HG03439 (cell line): Measurements from ENCODE around the gene NPTN.

Experiments used
- ATAC-seq: cut with Tn5 transposase; IDR thresholded peaks from one replicate; pipeline ENCODE4 v1.9.1; 2021; ENCODE audit warnings: mild to moderate bottlenecking, moderate library complexity; ENCODE audit not compliant: unreplicated experiment

The NPTN gene

DNA sequence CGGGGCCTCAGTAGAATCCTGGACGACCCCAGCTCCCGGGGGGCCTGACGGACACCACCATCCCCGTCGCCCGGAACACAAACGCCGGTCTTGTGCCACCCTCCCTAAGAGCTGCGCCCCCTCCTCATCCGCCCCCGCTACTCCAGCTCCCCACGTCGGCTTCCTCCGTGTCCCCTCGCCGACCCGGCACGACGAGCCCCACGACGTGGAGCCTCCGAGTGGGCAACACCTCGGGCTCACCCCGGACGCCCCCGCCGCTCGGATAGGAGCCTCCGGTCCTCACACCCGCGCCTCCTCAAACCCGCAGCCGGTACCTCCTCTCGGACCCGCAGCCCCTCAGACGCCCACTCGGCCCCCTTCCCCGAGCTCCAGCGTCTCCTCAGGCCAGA, 525 bp downstream of the NPTN start:
- ATAC-seq, result peak; percentile 5

DNA sequence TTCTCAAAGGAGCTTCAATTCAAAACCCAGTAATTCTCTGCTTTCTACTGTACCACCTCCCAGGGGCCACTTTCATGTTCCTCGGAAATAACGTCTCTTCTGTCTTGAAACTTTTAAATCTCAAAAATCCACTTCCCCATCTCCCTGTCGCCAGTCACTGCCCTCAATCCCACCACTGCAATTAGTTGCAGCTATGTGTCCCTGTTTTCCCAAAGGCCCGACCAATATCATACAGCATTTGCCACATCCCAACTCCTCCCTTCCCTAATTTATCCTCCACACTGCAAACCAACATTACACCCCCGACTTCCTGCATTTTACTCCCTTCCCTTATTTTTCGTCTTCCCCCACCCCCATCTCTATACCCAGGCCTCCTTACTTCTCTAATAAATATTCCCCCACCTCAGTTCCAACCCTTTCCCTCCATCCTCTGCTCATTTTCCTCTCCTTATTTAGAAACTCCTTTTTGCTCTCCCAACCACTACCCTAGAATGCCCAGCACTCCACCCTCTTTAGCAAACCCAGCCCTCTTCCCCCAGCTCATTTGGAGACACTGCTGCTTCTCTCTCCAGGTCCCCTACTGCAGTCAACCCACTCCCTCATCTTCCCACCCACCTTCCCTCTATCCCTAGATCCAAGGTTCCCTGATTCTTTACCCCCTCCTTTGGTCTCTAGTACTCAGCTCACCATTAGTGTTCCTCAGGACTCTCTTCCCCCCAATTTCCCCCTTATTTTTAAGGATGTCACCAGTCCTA, 1.1 kb downstream of the NPTN start:
- no peak for ATAC-seq

DNA sequence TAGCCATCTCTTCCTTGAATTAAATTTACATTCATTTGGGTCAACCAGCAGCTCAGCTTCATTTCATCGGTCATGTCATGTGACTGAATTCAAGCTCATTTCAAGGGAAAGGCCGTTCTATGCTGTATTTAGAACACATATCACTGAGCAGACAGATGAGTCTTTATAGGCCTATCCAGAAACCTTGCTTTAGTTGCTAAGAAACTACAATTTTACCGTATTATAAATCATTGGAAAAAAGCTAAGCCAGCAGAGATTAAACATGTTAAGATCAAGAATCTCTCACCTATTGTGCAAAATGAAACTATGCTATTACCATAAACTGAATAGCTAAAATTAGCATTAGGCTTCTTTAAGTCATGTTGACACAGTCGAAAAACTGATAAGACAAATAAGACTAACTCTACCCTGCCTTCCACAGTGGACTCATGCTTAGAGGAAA, 2.2 kb downstream of the NPTN start:
- no peak for ATAC-seq

DNA sequence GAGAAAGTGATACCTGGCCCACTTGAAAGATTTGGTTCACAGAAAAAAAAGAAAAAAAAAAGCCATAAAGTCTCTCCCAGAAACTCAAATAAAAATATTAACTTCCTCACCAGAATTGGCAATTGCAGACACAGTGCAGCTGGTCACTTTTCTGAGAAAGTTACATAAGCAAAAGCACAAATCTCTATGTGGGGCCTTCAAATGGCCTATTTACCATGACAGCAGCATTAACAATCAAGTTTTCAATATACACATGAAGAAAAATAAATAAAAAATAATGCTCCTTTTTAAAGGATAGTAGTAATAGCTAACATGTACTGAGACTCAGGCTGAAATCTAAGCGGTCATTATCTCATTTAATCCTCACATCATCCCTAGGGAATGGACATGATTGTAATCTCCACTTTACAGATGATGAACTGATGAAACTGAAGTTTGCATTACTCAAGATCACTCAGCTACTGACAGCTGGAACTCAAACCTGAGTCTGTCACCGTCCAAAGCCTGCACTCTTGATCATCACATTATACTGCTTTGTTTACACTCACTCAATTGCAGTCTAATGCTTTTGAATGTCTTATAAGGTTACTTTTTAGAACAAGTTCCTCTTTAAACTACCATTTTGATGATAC, 3.3 kb downstream of the NPTN start:
- ATAC-seq, result no peak

DNA sequence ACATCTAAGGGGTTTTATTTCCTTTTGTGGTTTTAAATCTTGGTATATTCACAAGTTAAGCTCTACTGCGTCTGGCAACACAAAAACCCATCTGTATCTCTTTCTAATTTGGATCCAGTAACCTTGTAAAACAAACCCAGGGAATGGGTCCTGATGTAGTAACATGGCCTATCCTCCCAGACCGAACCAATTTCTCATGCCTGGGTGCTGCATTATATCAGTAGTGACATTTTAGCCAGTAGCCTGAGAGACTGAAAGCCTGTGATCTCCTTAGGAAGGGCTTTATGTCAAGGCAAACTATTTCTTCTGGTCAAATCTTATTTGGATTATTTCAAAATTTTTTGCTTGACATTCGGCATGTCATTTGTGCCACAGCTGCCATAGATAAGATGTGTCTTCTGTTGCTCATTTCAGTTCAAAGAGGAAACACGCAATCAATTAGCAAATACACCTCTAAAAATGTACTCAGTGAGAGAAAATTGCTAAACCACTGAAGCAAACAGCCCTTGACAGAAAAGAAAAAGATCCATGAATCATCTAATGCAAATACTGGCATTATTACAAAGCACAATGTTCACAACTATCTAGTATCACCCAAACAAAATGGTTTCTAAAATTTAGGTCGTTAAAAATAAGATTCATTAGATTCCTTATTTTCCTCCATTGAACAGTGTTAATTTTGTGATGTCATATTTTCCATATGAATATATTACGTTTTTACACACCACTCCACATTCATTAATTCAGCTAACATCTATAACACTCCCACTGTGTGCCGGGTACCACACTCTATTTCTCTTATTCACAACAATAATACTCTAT, 4.0 kb downstream of the NPTN start:
- ATAC-seq, result no peak

DNA sequence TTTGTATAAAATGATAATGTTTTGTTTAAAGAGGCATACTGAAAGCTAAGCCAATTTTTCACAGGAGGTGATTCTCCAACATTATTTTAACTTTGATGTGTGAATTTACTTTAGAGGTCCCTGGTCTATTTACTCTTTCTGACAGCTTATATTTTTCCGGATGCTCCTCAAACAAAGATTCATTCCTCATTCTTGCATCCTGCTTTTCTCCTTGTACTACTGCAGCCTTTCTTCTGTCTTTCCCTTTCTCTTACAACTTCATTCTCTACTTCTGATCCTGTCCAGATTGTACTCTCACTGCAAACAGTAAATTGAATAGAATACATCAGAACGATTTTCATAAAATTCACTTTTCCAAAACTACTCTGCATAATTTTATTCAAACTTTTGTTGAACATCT, 5.1 kb downstream of the NPTN start:
- ATAC-seq, result no peak

DNA sequence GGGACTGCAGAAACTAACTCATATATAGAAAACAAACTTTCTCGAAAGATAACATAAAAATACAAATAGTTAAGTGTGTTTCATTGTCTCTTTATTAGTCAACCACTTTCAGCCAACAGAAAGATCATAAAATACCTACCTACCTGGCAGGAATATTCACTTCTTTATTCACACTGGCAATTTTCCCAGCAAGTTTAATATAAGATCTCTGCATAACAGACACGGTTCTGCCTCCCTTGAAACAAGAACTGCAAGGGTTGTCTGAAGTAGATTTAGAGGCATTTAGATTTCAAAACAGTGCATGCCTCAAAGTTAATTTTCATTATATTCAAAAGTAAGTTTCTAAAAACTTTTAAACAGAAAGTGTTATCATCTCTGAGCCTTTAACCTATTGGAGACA, 7.1 kb downstream of the NPTN start:
- ATAC-seq, result no peak

DNA sequence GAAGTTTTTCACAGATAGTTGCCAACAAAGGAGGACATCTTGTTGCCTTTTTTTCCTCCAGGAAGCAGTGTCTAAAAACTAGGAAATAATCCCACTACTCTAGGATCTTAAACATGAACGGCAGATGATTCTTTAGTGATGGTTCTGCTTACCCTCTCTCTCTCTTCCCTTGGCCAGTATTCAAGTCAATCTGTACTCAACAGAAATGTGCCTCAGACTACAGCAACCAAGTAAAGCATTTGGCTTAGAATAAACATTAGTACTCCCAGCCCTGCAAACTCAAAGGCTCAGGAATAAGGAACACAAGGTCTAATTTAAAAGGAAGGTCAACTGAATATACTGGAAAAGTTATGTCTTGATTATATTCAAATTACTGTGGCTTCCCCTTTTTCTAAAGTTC, 8.7 kb downstream of the NPTN start:
- ATAC-seq, result no peak

DNA sequence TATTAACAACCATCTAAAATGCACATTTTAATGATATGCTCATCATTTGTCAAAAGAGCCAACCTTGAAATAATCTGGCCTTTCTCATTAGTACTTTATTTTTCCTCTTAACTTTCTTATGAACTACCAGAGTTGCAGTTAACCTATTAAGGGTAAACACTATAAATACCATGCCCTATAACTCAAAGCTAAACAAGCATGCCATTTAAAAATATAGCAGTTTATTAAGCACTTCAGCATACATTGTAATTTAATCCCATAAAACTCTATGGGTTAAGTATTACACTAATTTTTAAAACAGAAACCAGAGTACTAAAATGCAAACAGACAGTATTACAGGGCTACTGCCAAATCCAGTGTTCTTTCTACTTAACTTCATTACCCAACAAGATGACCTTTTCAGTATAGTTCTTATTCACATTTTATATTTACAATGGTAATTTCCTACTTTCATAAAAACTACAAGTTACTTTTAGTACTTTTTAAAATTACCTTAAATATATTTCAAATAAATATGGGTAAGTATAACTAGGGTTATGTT, 11.8 kb downstream of the NPTN start:
- no peak for ATAC-seq

DNA sequence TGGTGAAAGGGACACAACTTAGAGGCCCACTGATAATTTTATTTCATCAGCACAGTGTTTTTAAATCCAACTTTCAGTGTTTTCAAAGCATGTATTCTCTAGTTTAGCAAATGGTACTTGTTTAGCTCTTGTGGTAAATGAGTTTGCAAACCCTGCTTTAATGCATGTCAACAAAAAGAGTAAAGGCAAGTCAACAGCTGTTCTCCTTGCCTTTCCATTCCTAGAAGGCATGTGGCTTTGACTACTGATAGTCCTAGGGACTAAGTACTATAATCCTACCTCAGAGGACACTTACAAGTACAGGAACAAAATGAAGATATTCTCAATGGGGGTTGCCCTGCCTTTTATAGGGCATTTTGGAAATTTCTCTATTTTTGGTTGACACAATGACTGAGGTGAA, 13.1 kb downstream of the NPTN start:
- no peak for ATAC-seq

DNA sequence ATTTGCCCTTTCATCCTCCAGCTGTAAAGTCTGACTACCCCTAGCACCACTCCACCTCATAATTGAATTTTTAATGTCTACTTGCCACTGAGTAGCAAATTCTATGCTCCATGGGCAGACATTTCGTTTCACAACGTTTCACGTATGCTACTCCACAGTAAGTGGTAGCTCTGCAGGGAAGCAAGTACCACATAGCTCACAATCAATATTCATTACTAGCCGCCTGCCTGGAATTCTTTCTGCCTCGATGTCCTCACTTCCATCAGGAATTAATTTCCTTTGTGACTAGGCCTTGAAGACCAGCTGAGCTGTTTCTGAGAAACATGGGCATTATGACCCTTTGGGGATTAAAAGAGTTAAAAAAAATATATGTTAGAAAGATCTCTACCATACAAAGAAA, 15.3 kb downstream of the NPTN start:
- no peak for ATAC-seq

DNA sequence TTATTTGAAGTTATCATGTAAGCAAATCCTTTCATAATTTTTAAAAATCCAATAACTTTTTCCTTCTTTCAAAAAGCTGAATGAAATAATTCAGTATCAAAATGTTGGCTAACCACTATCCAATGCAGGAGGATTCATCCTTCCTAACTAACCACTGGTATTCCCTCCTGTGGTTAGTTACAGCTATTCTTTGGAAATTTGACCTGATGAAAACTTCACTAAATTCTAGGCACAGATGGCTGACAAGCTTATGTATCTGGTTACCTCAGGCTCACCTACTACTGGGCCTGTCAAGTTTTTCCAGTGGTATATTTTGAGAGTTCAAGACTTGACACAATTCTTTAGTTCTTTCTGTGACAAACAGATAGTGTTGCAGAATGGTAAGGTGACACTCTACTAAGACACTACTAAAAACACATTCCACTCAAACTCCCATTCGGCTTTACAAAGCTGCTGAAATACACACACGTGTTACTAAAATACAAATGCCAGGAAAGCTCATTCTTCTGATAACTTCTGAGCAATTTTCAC, 15.8 kb downstream of the NPTN start:
- ATAC-seq, result no peak

DNA sequence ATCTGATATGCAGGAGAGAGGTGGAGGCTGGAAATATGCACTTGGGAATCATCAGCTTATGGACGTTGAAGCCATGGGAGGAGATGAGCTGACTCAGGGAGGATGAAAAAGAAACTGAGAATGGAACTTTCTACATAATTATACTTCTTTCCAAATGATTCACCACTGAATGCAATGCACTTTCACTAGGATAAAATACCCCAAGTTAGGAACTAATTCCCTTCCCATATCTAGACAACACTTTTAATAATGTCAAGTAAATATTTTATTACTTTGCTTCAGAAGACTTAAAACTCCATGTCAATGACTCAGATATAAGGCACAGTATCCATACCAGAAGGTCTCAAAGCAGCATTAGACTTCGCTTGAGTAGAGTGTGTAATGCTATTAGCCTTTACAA, 24.2 kb downstream of the NPTN start:
- no peak for ATAC-seq

DNA sequence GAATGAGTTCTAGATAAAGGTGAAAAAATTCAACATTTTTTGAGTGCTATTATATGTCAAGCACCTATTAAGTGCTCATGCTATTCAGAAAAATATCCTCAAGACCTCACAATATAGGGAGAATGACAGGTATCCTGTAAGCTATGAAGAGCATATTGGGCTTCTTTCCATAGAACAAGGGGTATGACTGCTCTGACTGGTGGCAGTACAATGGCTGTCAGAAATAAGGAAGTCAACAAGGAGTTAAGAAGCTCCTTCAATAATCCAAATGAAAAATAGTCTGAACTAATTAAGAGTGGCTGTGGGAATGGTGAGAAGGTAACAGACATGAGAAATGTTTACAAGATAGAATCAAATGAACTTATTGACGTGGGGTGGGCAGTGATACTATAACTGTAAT, 24.7 kb downstream of the NPTN start:
- ATAC-seq, result no peak

DNA sequence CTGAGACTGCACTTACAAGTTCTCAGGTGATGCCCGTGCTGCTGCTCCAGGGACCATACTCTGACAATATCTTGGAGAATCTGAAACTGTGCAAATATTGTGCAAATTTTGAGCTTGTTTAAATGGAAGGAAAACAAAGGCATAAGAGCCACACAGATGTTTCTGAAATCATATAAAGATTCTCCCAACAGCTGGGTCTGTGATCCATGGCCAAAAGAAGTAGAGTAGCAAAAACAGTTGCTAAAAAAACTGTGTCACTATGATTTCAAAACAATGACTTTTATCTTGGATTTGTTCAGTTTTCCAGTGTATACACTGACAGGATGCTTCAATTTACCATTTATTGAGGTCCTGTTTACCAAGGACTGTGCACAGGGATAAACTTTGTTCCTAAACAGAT, 25.3 kb downstream of the NPTN start:
- no peak for ATAC-seq

DNA sequence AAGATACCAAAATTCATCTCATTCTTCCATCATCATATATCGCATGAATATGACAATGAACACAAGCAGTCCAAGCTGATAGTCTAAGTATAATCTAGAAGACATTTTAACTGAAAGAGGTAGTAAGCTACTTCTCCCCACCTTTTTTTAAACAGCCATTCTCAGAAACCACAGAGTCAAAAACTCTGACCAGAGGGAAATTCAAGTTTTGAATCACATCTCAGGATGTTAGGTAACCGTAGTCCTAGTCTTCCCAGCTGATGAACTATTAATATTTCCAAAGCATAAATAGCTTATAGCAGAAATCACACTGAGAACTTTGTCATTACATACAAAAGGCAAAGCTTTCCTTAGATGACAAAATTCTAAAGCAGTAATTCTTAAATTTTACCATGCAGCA, 25.8 kb downstream of the NPTN start:
- ATAC-seq, result no peak

DNA sequence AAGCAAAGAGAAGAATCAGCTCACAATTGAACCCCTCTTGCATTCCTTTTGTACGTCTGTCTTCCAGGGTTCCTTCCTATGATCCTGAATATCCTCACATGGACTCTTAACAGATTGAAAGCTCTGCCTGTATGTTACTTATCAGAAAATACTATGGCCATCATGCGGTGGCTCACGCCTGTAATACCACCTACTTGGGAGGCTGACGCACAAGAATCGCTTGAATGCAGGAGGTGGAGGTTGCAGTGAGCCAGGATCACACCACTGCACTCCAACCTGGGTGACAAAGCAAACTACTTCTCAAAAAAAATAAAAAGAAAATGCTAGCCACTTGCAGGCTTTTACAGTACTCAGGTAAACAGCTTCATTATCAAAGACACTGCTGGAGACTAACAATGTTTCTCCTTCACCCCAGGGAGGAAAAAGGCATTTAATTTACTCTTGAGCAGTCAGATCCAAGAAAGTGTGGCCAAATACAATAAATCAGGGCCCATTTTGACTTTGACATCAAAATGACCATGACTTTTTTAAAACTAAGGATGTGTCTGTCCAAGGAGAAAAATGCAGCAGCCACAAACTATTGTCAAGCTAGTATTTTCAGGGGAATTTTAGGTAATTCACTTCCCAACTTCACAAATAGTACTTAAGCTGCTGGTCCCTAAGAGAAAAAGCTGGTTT, 27.3 kb downstream of the NPTN start:
- ATAC-seq, result no peak

DNA sequence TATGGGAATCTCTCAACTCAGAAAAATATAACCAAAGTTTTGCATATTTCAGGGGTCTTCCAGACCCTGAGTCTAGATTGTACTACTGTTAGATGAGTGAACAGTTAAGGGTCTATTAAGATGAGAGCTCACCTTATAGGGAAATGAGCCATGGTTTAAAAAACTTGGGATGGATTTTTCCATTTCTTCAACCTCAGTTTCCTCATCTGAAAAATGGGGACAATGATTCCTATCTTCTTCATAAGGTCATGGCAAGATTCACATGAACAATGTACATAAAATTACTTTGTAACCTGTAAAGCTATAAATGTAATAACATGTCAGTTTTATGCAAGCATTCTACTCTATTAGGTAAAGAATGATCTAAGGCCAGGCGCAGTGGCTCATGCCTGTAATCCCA, 28.7 kb downstream of the NPTN start:
- no peak for ATAC-seq

DNA sequence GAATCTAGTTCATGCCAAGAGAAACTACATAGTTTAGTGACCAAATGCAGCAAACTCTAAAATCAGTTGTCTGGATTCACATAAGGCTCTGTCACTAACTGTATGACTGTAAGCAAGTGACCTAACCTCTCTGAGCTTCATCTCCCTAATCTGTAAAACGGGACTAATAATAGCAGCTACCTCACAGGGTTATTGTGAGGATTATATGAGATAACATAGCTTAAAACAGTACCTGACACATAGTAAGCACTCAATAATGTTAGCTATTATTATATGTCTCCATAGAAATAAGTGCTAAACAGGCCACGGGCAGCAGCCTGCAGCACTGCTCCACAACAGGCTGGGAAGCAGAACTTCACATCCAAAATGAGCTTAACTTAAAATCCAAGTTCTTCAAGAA, 30.2 kb downstream of the NPTN start:
- ATAC-seq, result no peak

DNA sequence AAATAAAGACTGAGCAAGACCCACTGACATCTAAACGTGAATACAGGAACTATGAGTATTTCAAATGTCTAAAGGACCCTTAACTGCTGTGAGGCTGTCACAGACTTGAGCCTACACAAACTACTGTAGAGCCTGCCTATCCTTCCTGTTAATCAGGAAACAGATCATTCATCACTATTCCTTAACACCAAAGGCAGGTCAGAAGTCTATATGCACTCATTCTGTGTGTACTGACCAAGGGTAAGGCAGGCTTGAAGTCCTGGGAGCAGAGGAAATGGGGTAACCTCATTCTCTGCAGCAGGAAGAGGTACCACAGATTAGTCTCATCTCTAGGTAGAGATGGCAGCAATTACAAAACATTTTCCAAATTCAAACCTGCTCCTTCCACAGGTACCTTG, 30.7 kb downstream of the NPTN start:
- no peak for ATAC-seq
